SK-N-SH (cell line): ENCODE data around the gene CDC6.

Experiments
- CTCF ChIP-seq: fragments of 200-600 bp; sonication (generic); IDR thresholded peaks from 2 replicates; pipeline ENCODE4 v1.6.1; 2017; ENCODE audit warnings: antibody characterized with exemption, mild to moderate bottlenecking, moderate library complexity
- EZH2phosphoT487 ChIP-seq: fragments of 200-600 bp; sonication (generic); IDR thresholded peaks from 2 replicates; pipeline ENCODE4 v1.6.1; 2017; ENCODE audit warnings: low read depth, mixed run types, mild to moderate bottlenecking, antibody characterized with exemption, moderate library complexity, borderline replicate concordance
- GATA2 ChIP-seq: sonication (generic); formaldehyde crosslinking; IDR thresholded peaks from 2 replicates; pipeline ENCODE4 v1.5.0; 2020; ENCODE audit warnings: mild to moderate bottlenecking, missing genetic modification reagents
- MAX ChIP-seq: IDR thresholded peaks from 2 replicates; pipeline ENCODE4 v1.4.0; 2012; ENCODE audit warnings: low read depth
- POLR2AphosphoS5 ChIP-seq: IDR thresholded peaks from 2 replicates; pipeline ENCODE4 v1.6.1; 2012; ENCODE audit warnings: low read depth, low read length
- YY1 ChIP-seq: IDR thresholded peaks from 2 replicates; pipeline ENCODE4 v1.4.0; 2012; ENCODE audit warnings: low read depth, mild to moderate bottlenecking
- TF ChIP-seq, protein P1 (sequence below): IDR thresholded peaks from 2 replicates; pipeline ENCODE4 v1.4.0; 2012; ENCODE audit warnings: low read depth, borderline replicate concordance

DNA sequence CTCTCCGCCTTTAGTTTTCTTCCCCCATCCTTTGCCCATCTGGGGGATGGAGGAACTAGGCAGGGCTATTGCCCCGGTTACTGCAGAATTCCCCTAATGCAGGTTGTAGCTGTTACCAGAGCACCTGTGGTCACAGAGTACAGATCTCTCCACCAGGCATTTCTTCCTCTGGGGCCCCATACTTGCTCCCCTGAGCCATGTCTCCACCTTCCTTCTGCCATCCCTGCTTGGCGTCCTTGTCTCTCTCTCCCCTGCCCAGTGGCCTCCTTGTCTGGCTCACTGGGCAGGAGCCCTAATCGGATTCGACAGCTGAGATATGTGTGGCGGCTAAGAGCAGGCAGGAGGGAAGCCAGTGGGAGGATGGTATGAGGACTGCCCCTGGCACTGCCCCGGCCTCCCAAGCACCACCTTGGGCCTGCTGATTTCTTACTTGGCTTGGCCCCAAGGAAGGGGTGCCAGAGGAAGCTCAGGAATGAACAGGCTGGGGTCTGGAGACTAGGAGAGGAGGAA is 23.3 kb downstream of the CDC6 start:
- TF ChIP-seq CTCF = no peak
- peak; percentile 95 for TF ChIP-seq POLR2AphosphoS5
- TF ChIP-seq, protein P1, sequence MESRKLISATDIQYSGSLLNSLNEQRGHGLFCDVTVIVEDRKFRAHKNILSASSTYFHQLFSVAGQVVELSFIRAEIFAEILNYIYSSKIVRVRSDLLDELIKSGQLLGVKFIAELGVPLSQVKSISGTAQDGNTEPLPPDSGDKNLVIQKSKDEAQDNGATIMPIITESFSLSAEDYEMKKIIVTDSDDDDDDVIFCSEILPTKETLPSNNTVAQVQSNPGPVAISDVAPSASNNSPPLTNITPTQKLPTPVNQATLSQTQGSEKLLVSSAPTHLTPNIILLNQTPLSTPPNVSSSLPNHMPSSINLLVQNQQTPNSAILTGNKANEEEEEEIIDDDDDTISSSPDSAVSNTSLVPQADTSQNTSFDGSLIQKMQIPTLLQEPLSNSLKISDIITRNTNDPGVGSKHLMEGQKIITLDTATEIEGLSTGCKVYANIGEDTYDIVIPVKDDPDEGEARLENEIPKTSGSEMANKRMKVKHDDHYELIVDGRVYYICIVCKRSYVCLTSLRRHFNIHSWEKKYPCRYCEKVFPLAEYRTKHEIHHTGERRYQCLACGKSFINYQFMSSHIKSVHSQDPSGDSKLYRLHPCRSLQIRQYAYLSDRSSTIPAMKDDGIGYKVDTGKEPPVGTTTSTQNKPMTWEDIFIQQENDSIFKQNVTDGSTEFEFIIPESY = peak; percentile 85; the same call in 1 of the 2 replicates
- peak; percentile 53; the same call in 1 of the 2 replicates for TF ChIP-seq YY1
- TF ChIP-seq MAX = peak; percentile 69
- peak; percentile 86 for TF ChIP-seq GATA2
- no peak for TF ChIP-seq EZH2phosphoT487
